Umbilical cord (tissue), 2 donors: ENCODE results near the gene TOR1B. TPM values are rescaled to one million over a fixed set of nuclear protein-coding genes. Genes with fewer than 3 reads are reported as not detected.

Experiments used
- DNase-seq: peaks from one replicate; pipeline ENCODE4 v3.0.0-alpha.2; 2015; ENCODE audit warnings: low spot score
- total RNA-seq: library from RNA; depleted of rRNA; stranded (reverse); fragments of >200 nt; gene quantifications from one replicate; pipeline ENCODE4 v1.2.3, GENCODE V29; 2014; ENCODE audit warnings: low replicate concordance; ENCODE audit not compliant: insufficient read depth

Gene TOR1B
- total RNA-seq, 1 donor from 2014 or later, result 29.4 TPM

DNA sequence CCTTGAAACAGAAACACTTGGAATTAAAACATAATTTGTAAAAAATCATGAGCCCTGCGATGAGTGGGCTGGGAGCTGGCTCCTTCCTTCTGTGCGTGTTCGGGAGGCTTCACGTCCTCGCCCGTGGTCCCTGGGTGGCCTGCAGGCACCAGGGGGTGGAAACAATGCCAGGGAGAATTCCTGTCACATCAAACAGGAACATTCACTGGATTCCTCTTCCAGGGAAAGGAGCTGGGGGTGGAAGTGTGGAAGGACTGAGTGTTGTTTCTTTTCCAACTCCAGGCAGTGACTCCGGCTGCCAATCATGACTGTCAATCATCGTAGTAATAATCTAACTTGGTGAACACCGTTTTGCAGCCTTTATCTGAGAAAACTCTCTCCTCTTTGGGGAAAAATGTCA, 10.7 kb downstream of the TOR1B start:
- DNase-seq, result no peak

DNA sequence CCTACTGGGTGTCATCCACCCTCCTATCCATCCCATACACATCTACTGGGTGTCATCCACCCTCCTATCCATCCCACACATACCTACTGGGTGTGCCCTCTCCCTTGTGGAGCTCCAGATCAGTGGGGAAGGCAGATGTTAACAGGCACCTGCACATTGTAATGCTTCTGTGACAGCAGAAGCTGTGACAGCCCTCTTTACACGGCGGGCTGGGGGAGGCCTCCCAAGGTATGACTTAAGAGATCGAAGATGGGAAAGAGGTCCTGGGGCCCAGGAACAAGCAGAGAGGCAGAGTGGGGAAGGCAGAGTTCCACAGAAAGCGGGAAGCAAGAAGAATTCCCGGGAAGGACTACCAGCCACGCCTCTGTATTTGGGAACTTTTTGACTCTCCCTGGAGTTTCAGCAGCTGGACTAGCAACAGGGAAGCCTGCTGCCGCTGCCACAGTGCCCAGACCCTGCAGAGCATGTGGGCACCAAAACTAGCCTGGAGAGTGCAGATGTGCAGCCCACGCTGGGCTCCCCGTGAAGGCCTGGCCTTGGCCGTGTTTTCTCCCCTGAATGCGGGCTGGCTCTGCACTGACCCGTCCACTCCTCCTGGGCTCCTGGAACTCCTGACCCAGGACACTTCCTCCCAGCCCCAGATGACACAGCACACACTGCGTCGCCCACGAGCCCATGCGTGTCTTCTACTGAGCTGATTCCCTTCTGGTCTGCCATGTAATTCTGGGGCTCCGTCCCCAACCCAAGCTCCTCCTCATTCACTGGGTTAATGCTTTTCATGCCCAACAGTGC, 11.6 kb downstream of the TOR1B start:
- no peak for DNase-seq

DNA sequence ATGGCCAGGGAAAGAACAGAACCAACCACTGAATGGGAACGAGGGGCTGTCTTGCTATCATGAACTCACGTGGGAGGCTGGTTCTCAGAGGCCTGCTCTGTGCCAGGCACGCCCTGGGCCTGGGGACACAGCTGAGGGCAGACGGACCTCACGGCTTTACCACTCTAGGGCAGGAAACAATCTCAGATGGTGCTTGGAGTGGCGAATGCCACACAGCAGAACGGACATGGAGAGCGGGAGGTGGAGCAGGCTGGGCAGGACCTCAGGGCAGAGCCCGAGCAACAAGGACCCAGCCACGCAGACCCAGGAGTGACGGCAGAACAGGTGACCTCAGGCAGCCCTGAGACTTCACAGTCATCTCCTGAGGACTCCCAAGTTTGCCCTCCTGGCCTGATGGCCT, 12.3 kb downstream of the TOR1B start:
- no peak for DNase-seq

DNA sequence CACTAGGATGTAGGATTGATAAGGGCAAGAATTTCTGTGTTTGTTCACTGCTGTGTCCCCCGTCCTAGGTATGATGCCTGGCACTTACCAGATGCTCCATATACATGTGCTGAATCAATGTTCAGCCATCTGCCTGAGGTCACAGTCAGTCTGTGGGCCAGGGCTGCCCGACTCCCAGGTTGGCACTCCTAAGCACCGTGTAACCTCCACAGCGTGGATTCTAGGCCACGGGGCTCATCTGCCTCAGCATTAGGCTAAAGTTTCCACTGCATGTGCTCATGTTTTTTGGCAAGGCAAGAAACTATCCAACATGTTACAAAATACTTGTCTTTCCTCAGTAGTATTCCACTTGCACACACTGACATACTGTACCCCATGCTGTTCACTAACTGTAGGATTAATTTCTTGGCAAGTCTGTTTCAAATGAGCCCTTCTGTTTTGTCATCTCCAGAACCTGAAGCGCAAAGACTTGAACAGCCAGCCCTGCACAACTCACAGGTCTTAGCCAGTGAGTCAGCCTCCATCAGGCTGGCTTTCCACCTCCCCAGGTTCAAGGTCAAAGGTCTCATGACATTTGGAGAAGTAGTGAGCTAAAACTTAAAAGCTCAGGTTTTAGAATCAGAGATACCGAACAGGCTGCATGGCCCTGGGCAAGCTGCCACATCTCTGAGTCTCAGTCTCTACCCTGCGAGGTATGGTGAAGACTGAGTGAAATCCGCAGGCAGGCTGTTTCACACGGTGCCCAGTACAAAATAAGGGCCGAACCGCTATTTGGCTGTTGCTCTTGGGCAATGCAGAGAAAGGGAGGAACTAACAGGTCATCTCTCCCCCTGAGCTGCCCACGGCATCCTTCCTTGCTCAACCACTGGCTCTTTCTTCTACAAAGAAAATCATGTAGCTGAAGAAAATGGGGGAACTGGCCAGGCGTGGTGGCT, 13.8 kb downstream of the TOR1B start:
- no peak for DNase-seq

DNA sequence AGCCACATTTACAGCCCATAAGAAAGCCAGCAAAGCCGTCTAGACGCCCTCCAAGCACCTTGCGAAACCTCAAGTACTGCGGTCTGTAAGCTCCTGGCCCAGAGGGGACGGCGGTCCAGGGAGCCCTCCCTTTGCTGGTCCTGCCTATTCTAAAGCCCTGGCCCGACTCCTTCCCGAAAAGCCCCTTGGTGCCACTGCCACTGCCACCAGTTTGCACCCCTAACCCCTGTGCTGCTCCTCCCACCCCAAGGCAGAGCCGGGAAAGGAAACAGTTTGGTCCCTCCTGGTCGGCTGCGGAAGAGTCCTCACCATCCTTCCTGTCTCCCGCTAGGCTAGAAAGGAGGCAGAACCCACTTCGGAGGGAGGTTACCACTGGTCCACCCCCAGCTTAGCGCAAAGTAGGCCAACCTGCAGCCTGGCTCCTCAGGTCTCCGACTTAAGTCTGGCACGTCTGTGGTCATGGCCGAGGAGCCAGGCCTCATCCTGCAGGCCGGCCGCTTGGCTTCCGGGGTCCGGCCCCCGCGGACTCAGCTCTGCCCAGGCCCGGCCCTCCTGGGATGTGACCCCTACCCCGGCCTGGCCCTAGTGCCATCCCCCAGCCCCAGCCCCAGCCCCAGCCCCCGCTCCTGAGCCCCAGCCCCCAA, 20.0 kb downstream of the TOR1B start:
- DNase-seq, result peak; percentile 20

DNA sequence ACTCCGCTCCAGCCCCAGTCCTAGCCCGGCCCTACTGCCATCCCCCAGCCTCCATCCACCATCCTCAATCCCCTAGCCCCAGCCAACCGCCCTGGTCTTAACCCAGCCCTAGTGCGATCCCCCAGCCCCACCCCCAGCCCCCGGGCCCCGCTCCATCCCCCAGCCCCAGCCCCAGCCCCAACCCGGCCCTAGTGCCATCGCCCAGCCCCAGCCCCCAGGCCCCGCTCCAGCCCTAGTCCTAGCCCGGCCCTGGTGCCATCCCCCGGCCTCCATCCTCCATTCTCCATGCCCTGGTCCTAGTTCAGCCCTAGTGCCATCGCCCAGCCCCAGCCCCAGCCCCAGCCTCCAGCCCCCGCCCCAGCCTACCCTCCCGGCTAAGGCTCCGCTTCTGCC, 20.6 kb downstream of the TOR1B start:
- no peak for DNase-seq

DNA sequence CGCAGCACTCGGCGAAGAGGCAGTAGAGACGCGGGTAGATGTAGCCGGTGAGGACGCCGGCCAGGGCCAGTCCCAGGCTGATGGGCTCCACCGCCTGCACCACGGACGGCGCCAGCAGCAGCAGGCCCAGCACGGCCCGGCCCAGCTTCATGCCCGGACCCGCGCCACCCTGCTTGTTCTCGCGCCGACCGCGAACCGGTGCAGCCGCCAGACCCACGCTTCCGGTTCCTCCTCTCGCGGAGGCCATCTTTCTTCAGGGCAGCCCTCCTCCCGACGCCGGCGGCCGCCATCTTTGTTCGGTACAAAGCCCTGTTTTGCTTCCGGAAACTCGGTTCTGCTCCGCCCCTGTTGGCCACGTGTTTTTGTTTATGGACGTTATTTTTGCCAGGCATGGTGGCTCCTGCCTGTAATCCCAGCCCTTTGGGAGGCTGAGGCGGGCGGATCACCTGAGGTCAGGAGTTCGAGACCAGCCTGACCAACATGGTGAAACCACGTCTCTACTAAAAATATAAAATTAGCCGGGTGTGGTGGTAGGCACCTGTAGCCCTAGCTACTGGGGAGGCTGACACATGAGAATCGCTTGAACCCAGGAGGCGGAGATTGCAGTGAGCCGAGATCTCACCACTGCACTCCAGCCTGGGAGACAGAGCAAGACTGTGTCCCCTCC, 21.1 kb downstream of the TOR1B start, which contains the start of gene TOR1A:
Gene TOR1A, minus strand, starts transcription at position 202 of the 667 bp plus-strand sequence. Its CDS starts 51 bp downstream, at position 151.
- peak; percentile 95 for DNase-seq

DNA sequence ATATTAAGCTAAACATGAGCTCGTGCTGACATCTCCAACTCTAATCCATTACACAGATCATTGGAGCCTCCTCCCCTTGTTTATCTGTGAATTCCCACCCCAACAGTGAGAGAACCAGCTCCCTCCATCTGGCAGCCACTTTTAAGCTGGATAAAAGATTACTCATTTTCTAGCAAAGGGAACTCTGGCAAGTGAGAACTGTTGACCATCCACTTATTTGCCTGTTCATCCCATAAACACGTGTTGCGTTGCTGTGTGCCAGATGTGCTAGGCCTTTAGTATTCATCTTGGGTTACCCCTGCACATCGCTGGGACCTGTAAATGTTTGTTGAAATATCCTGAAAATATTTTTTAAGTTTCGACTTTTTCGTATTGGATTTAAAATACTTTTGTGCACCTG, 23.4 kb downstream of the TOR1B start:
- no peak for DNase-seq

DNA sequence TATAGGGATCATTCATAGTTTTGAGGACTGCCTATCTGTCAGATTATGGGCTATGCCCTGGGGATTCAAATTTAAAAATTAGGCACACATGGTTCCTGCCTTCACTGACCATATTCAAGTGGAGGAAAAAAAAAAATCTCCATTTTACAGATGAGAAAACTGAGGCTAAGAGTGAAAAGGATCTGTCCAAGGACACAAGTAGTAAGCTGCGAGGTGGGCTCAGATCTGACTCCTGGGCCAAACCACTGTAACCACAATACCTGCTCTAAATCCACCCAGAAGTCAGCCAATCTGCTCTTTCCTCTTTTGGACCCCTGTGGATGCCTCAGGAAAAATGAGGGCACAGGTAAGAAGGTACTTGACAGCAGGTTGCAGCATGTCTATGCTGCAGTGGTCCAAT, 23.8 kb downstream of the TOR1B start:
- no peak for DNase-seq

DNA sequence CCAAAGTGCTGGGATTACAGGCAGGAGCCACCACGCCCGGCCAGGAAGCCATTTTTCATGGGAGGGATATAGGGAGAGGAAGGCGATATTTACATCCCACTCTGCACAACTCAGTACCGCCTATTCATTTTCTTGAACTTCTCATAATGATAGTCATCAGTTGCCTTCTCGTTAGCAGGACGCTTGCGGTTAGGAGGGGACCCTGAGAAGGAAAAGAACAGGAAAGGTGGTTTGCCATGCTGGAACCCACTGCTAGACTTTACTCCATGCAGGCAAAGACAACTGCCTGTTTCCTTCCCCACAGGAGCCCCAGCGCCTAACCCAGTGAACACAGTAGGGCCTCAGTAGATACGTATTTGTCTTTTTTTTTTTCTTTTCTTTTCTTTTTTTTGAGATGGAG, 25.1 kb downstream of the TOR1B start:
- DNase-seq, result no peak

DNA sequence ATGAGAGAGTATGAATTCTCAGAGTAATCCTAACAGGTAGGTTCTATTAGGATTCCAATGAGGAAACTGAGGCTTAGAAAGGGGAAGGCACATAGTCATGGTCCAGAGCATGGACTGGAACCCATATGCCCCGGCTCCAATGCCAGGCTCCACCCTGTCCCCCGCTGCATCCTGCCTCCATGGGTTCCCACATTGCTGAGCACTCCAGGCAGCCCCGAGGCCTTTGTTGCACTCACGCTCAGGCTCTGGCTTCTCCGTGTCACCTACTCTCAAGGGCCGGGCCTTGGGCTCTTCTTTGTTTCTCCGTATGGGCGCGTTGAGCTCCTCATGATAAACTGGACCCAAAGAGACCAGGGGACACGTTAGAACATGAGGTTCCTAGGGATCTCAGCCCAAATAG, 26.0 kb downstream of the TOR1B start:
- DNase-seq, result no peak

DNA sequence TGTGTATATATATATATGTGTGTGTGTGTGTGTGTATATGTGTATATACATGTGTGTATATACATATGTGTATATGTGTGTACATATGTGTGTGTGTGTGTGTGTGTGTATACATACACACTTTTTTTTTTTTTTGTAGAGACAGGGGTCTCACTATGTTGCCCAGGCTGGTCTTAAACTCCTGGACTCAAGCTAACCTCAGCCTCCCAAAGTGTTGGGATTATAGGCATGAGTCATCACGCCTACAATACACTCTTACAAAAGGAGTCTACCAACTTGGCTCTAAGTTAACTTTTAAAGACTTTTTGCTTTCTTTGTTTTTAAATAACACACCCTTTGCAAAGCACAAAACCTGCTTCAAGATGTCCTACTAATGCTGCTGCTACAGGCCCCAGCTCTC, 30.0 kb downstream of the TOR1B start:
- DNase-seq, result no peak

DNA sequence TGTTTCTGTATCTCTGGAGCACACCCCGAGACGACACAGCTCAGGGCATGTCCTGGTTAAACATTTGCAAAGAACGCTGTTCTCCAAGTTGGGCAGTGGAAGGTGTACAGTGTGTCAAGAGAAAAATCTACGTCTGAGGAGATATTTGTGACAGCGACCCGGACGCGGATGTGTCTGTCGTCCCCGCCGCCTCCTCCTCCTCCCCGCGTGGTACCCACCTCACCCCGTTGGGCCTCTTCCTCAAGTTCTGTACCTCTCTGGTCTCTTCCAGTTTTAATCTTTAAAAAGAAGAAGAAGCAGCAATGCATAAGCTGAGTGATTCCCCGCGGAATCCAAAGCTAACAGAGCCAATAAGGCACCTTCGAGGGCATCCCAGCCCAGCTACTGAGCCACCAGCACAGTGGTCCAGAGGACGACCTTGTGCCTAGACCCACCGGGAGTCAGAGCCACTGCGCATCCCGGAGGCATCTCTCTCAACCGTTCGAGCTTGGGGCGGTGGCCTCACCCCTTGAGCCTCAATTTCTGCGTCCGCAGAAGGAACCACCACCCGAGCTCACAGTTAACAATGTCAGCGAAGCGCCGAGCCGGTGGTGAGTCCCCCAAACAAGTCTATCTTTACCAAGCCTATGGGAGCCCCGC, 31.6 kb downstream of the TOR1B start:
- no peak for DNase-seq

DNA sequence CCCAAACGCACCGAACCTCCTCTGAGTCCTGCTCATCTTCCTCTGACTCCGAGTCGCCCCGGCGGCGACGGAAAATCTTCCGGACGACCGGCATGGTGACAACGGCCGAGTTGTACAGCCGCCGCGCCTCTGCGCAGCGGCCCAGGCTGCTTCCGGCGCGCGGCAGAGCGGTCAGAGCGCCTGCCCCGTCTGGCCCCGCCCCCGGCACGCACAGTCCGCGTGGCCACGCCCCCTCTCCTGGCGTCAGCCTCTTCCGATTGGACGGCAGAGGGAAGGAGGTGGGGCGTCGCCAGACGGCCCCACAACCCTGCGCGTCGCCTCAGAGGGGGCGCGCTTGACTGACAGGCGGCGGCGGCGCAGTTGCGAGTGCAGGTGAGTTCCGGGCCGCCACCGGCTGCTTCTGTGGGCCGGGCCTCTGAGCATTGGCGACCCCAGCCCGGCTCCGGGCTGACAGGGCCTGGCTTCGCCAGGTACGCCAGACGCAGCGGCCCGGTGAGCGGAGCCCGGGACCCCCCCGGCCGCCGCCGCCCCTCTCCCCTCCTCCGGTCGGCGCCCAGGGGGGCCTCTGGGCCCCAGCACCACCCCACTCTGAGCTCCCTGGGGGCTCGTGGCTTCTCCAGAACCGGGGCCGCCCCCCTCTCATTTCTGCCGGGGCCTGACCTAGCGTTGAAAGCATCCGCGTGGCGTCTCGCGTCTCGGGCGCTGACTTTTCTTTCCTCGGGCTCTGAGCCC, 32.3 kb downstream of the TOR1B start, which contains the start of the genes C9orf78 and USP20:
Gene C9orf78, minus strand, starts transcription at position 148 of the 732 bp plus-strand sequence. Its CDS starts 54 bp downstream, at position 94.
Gene USP20, plus strand, starts transcription at position 331 of the 732 bp plus-strand sequence. CDS start 17,098 bp downstream, outside the sequence.
- DNase-seq, result peak; percentile 98

DNA sequence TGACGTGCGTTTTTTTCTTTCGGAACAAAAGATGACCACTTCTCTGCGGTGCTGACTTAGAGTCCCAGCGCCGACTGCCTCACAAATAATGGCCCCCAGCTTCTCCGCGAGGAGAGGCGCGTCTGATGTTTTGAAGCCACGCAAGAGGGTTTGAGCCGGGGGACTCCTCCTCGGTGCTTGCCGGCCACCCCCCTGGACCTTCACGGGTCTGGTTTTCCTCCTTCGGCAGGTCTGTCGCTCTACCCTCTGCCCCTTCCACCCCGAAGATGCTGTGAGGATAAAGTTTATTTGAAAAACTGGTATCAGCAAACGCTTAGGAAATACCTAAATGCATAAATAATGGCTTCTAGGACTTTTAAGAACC, 32.9 kb downstream of the TOR1B start:
- peak; percentile 45 for DNase-seq

DNA sequence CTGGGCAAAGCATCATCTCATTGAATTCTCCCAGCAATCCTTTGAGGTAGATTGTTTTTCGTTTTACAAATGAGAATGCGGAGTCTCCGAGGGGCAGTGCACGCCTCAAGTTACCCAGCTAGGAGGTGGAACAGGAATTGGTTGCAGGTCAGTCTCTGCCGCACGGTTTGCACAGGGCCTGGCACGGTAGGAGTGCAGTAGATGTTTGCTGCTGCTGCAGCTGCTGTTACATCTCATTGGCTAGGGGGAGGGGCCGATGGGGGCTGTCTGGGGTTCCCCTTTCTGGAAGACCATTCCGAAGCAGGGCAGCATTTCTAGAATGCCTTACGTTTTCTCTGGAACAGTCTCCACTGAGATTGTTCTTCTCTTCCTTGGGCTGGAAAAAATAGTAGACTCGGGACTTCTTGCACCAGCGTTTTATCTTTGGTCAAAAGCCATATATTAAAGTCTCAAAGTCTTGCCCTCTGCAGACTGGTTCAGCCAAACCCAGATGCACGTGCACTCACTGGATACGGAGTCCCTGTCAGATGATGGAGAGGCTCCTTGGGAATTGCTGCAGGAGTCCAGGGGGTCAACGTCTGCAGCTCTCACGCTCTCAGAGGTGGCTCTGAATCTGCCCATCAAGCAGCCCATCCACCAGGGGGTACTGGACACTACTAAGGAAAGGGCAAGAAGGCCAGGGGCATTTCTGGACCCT, 33.5 kb downstream of the TOR1B start:
- DNase-seq, result no peak

DNA sequence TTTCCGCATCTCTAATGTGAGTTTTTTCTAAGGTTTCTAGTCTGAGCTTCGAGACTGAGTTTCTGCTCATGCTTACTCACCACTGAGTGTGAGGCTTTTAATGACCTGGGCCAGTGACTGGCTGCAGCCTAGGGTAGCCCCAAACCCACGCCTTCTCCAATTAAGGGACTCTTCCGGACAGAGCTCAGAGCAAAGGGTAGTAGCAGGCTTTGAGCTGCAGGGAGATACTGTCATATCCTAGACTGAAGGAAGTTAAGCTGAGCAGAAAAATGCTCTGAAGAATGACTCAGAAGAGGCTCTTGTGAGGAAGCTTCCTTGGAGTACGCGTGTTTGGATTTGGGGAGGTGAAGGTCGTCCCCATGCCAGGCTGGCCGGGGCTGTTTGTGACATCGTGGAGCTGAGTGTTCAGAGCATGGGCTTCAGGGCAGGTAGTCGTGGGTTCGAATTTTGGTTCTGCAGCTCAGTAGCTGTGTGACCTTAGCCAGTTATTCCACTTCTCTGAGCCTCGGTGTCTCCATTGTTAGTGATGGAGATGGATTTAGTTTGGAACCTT, 35.8 kb downstream of the TOR1B start:
- peak; percentile 27 for DNase-seq

DNA sequence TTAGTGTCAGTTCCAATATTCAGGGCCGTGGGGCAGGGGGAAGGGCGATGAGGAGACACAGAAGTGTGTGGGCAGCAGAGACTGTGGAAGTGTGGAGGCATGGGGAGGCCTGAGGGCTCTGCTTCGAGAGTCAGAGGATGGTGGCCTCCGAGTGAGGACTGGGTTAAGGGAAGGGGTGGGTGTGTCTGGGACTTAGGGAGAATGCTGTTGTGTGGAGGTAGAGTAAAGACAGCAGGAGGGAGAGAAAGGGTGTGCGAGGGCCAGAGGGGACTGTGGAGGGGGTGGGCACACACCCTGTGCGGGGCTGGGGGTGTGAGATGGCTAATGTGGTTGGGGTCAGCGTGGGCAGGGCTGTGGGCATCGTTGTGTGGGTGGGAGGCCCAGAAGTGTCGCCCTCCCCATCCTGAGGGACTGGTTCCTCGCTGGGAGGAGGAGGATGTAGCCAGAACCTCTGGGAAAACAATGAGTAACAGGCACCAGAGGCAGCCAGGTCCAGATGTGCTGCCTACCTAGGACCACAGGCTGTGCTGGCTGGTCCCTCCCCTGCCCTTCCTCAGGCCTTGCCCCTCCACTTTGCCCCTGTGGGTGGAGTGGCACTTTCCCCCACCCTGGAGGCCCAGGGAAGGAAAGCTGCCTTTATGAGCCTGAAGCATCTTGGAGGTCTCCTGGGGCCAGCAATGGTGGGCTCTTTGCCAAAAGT, 36.5 kb downstream of the TOR1B start:
- no peak for DNase-seq

DNA sequence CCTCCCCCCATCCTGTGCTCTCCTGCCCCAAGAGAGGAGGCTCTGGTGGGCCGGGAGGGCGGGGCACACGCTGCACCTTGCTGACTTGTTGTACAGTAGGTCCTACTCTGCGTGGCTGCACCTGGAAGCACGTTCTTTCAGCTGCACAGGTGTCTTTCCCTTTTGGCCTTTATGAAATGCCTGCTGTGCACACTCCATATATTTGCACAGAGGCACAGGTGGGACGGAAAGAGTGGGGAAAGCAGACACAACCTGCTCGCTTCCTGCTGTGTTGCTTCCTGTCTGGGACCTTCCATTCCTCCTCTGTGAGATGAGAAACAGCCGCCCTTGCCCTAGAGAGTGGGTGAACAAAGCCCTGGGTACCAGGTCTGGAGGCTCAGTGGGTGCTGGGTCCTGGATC, 37.0 kb downstream of the TOR1B start:
- no peak for DNase-seq
